ENCODE data around the gene SEMA3G. TPM values are rescaled to one million over a fixed set of nuclear protein-coding genes. Genes with fewer than 3 reads are reported as not detected.

Gene SEMA3G
- total RNA-seq, 6 experiments from 2014 or later = 0.60 to 2.8 (median 0.80) TPM

DNA sequence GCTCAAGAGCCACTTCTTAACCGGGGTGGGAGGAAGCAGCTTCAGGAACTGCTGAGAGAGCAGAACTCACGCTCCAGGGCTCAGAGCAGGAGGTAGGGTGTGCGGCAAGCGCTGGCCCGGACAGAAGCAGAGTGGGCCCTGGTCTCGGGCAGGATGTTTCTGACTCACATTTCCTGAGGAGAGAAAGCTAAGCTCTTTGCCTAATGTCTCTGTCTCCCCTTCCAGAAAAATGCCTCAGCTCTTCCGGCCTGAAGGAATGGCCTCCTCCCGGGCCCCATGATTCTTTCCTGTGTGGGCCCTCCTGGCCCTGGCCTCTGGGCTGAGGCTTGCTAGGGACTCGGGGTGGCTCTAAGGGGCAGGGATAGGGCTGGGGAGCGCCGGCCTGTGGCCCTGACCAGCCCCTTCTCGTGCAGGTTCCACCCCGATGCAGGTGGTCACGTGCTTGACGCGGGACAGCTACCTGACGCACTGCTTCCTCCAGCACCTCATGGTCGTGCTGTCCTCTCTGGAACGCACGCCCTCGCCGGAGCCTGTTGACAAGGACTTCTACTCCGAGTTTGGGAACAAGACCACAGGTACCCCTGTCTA is 46.1 kb upstream of the SEMA3G start:
- peak; percentile 59 to 70 (median 65) for ATAC-seq
- WGBS (ENCODE audit: insufficient coverage, low coverage, low lambda C conversion rate, missing lambda C conversion rate) = 53% methylated on average over 4 of the region's 23 CpGs
- H3K27me3 ChIP-seq = no peaks in the 10 kb centered on the region
- intact Hi-C loops (cut with DNase I) = no loop called here
- DNase-seq = peak in 1 of 3 donors; percentile 66
- no peak for TF ChIP-seq POLR2A (IDR thresholded peaks at IDR 0.05)
- TF ChIP-seq, protein P1, sequence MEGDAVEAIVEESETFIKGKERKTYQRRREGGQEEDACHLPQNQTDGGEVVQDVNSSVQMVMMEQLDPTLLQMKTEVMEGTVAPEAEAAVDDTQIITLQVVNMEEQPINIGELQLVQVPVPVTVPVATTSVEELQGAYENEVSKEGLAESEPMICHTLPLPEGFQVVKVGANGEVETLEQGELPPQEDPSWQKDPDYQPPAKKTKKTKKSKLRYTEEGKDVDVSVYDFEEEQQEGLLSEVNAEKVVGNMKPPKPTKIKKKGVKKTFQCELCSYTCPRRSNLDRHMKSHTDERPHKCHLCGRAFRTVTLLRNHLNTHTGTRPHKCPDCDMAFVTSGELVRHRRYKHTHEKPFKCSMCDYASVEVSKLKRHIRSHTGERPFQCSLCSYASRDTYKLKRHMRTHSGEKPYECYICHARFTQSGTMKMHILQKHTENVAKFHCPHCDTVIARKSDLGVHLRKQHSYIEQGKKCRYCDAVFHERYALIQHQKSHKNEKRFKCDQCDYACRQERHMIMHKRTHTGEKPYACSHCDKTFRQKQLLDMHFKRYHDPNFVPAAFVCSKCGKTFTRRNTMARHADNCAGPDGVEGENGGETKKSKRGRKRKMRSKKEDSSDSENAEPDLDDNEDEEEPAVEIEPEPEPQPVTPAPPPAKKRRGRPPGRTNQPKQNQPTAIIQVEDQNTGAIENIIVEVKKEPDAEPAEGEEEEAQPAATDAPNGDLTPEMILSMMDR (IDR thresholded peaks at IDR 0.05) = no peak
- H3K9me3 ChIP-seq = no peaks in the 10 kb centered on the region
- H3K36me3 ChIP-seq = peaks cover 0 to 49% (median 16%) of the 10 kb centered on the region in 4 donors
- peak overlapping the region in 2 of 3 donors; percentile 10 to 11 for H3K27ac ChIP-seq
- H3K4me1 ChIP-seq = no peaks in the 10 kb centered on the region
- H3K4me3 ChIP-seq = no peak overlapping the region

DNA sequence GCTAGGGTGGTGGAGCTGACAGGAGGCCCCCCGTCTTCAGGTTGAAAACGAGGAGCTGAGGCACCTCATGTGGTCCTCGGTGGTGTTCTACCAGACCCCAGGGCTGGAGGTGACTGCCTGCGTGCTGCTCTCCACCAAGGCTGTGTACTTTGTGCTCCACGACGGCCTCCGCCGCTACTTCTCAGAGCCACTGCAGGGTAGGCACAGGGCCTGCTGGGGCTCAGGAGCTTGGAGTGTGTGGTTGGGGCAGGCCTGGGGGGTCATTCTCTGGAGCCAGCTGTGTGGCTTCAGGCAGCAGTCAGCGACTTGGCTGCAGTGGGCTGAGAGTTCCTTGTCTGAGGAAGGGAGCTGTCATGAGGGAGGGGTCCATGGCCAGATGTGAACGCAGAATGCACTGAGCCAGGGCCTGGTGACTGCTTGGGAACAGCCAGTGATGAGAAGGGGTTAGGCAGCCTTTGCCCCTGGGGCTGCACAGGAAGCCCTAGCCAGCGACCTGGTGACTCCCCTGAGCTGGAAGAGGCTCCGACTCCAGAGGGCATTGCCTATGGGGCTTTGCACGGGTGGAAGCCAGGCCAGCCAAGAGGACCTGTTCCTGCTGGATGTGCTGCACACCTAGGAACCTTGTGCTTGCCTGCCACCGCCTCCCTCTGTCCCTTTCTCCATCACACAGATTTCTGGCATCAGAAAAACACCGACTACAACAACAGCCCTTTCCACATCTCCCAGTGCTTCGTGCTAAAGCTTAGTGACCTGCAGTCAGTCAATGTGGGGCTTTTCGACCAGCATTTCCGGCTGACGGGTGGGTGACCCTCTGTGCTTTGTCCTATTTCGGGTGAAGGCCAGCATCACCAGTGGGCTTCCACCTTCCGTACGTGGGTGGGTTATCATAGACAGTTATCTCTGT is 45.4 kb upstream of the SEMA3G start:
- H3K4me1 ChIP-seq = no peaks in the 10 kb centered on the region

DNA sequence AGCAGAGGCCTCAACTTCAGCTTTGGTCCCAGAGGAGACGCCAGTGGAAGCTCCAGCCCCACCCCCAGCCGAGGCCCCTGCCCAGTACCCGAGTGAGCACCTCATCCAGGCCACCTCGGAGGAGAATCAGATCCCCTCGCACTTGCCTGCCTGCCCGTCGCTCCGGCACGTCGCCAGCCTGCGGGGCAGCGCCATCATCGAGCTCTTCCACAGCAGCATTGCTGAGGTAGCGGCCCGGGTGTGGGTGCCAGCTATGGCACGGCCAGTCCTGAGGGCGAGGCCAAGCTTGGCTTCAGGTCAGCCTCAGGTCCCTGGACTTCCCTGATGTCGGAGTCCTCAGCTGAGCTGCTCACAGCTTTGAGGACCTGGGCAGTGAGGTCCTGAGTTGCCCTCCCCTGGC is 44.5 kb upstream of the SEMA3G start:
- Histone ChIP-seq H3K27me3 (no peaks in the 10 kb centered on the region), H3K27ac (no peak overlapping the region), H3K36me3 (peaks cover 0 to 52% (median 17%) of the 10 kb centered on the region in 4 donors), H3K4me3 (no peak overlapping the region), H3K9me3 (no peaks in the 10 kb centered on the region), H3K4me1 (no peaks in the 10 kb centered on the region)
- TF ChIP-seq, protein P1 (IDR thresholded peaks at IDR 0.05) = no peak
- TF ChIP-seq POLR2A (IDR thresholded peaks at IDR 0.05) = no peak
- no CpG with 5 or more reads among the region's 18 CpGs for WGBS (ENCODE audit: insufficient coverage, low coverage, low lambda C conversion rate, missing lambda C conversion rate)
- ATAC-seq = no peak
- DNase-seq = no peak
- intact Hi-C loops (cut with DNase I) = loop anchor here in 1 of 2 donors (10.0 kb wide), 1 partner anchor 185 kb away; no protein-coding TSS in a partner anchor

More for the DNA sequence above, 45.4 kb upstream of the SEMA3G start:
- no peak for DNase-seq
- H3K27ac ChIP-seq = no peak overlapping the region
- 82% methylated on average over 4 of the region's 22 CpGs for WGBS (ENCODE audit: insufficient coverage, low coverage, low lambda C conversion rate, missing lambda C conversion rate)
- TF ChIP-seq POLR2A (IDR thresholded peaks at IDR 0.05) = no peak
- TF ChIP-seq, protein P1 (IDR thresholded peaks at IDR 0.05) = no peak
- H3K4me3 ChIP-seq = no peak overlapping the region
- no peaks in the 10 kb centered on the region for H3K27me3 ChIP-seq
- intact Hi-C loops (cut with DNase I) = no loop called here
- peak in 2 of 4 donors; percentile 2 to 9 for ATAC-seq
- peaks cover 0 to 52% (median 17%) of the 10 kb centered on the region in 4 donors for H3K36me3 ChIP-seq
- no peaks in the 10 kb centered on the region for H3K9me3 ChIP-seq

DNA sequence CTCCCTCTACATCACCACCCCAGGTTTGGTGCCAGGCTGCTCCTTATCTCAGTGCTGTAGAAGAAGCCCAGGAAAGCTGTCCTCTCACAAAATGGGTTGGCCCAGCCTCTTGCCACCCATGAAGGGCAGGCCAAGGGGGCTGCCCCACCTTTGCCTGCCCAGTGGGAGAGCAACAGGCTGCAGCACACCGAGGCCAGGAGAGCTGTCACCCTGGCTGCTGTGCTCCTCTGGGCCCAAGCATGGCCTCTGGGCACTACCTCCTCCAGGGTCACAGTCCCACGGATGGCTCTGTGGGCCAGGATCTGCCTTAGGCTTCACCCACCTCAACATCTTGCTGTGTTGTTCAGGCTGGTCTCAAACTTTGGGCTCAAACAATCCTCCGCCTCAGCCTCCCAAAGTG is 43.8 kb upstream of the SEMA3G start:
- intact Hi-C loops (cut with DNase I) = loop anchor here in 1 of 2 donors (10.0 kb wide), 1 partner anchor 186 kb away; no protein-coding TSS in a partner anchor
- no peak overlapping the region for H3K4me3 ChIP-seq
- H3K4me1 ChIP-seq = no peaks in the 10 kb centered on the region
- no peaks in the 10 kb centered on the region for H3K27me3 ChIP-seq
- H3K9me3 ChIP-seq = no peaks in the 10 kb centered on the region
- peaks cover 0 to 52% (median 17%) of the 10 kb centered on the region in 4 donors for H3K36me3 ChIP-seq
- TF ChIP-seq, protein P1 (IDR thresholded peaks at IDR 0.05) = no peak
- no peak for TF ChIP-seq POLR2A (IDR thresholded peaks at IDR 0.05)
- DNase-seq = no peak
- WGBS (ENCODE audit: insufficient coverage, low coverage, low lambda C conversion rate, missing lambda C conversion rate) = no CpG with 5 or more reads among the region's 3 CpGs
- ATAC-seq = no peak
- H3K27ac ChIP-seq = no peak overlapping the region

Measured in right lobe of liver (tissue), 6 donors.